ENCODE results near the gene SCLY. TPM values are rescaled to one million over a fixed set of nuclear protein-coding genes. Genes with fewer than 3 reads are reported as not detected.
"Not testable (repeated sequence)": the region's sequence is repeated elsewhere in the genome, so short reads cannot be mapped to it uniquely, and the experiment has no call there.

Gene SCLY
- total and polyA plus RNA-seq, 10 donors = 5.8 to 22.7 (median 14.6) TPM

- Histone ChIP-seq H3K4me1 (peaks cover 0 to 13% (median 0%) of the 10 kb centered on the region in 6 donors), H3K27me3 (replicated peaks in 1 of 7) (no peaks in the 10 kb centered on the region), H3K4me3 (no peak overlapping the region), H3K9me3 (no peaks in the 10 kb centered on the region), H3K27ac (no peak overlapping the region), H3K36me3 (peaks cover 2 to 100% (median 59%) of the 10 kb centered on the region in 6 donors)
- intact Hi-C loops (cut with DNase I; ENCODE audit: low total_unique reads) = no loop called here
- WGBS, 5 donors = 93 to 100% (median 98%) methylated on average over 4 of the region's 4 CpGs
- DNase-seq = no peak
- TF ChIP-seq, protein P1, sequence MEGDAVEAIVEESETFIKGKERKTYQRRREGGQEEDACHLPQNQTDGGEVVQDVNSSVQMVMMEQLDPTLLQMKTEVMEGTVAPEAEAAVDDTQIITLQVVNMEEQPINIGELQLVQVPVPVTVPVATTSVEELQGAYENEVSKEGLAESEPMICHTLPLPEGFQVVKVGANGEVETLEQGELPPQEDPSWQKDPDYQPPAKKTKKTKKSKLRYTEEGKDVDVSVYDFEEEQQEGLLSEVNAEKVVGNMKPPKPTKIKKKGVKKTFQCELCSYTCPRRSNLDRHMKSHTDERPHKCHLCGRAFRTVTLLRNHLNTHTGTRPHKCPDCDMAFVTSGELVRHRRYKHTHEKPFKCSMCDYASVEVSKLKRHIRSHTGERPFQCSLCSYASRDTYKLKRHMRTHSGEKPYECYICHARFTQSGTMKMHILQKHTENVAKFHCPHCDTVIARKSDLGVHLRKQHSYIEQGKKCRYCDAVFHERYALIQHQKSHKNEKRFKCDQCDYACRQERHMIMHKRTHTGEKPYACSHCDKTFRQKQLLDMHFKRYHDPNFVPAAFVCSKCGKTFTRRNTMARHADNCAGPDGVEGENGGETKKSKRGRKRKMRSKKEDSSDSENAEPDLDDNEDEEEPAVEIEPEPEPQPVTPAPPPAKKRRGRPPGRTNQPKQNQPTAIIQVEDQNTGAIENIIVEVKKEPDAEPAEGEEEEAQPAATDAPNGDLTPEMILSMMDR (IDR thresholded peaks at IDR 0.05 in 8 of 11, conservative IDR thresholded peaks at IDR 0.05 in 3 of 11) = no peak
- TF ChIP-seq POLR2AphosphoS5 (IDR thresholded peaks at IDR 0.05) (no peak), POLR2A (IDR thresholded peaks at IDR 0.05) (no peak)
Observed at GRCh38 chr2:238031751-238032150, 29.1 kb upstream of the SCLY start.

DNA sequence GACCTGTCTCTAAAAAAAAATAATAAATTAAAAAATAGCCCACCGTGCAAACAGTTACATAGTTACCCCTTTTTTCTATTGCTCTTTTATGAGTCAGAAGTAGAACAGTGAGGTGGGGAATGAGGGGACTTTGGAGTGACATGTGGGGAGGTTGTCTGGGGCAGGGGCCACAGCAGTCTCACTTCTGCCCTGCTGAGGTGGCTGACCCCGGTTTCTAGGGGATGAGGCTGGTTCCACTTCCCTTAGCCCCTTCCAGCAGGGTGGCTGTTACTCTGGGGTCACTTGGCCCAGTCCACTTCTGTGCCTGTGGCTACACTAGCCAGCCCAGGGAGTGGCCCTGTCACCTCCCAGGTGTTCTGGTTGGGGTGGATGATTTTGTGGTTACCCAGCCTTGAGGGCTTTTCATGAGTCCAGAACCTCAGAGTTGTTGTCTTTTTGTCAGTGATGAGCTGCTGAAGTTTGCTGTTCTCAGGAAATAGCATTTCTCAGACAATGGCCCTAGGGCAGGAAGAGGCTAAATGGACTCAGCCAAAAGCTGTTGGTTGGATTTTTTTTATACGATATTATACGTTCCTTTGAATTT lies 28.0 kb upstream of the SCLY start:
- intact Hi-C loops (cut with DNase I; ENCODE audit: low total_unique reads) = no loop called here
- Histone ChIP-seq H3K27me3 (replicated peaks in 1 of 7) (no peaks in the 10 kb centered on the region), H3K9me3 (no peaks in the 10 kb centered on the region), H3K4me3 (no peak overlapping the region), H3K4me1 (peaks cover 0 to 2% (median 0%) of the 10 kb centered on the region in 6 donors), H3K36me3 (peaks cover 4 to 100% (median 60%) of the 10 kb centered on the region in 6 donors), H3K27ac (no peak overlapping the region)
- 52 to 72% (median 61%) methylated on average over 4 of the region's 4 CpGs for WGBS, 5 donors
- DNase-seq = no peak
- TF ChIP-seq, protein P1 (IDR thresholded peaks at IDR 0.05 in 8 of 11, conservative IDR thresholded peaks at IDR 0.05 in 3 of 11) = no peak
- TF ChIP-seq POLR2AphosphoS5 (IDR thresholded peaks at IDR 0.05) = no peak
- TF ChIP-seq POLR2A (IDR thresholded peaks at IDR 0.05) = no peak

- DNase-seq; intact Hi-C loops (cut with DNase I; ENCODE audit: low total_unique reads); H3K27me3 ChIP-seq (replicated peaks in 1 of 7); H3K27ac ChIP-seq; H3K9me3 ChIP-seq; H3K4me3 ChIP-seq; H3K4me1 ChIP-seq: not testable (repeated sequence)
- WGBS, 5 donors = 97 to 98% (median 98%) methylated on average over 9 of the region's 9 CpGs
- peaks cover 5 to 100% (median 70%) of the 10 kb centered on the region in 6 donors for H3K36me3 ChIP-seq
Observed at GRCh38 chr2:238033991-238034390, 26.8 kb upstream of the SCLY start.

DNA sequence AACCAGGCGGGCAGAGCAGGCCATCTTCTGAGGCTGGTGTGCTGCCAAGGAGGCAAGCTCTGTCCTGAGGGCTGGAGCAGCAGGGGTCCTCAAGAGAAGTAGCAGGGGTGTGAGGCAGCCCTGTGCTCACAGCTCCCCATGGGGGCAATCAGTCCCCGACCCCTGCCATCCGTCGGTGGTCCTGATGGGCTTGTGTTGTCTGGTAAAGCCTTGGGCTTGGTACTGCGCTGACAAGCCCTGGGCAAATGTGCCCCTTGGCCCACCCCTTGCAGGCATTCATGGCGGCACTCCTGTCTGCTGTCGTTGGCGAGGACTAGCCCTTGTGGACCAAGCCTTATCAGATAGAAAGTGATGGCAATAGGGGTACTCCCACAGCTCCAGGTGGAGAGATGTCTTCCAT lies 22.6 kb upstream of the SCLY start:
- H3K27ac ChIP-seq = no peak overlapping the region
- H3K36me3 ChIP-seq = peaks cover 3 to 100% (median 66%) of the 10 kb centered on the region in 6 donors
- intact Hi-C loops (cut with DNase I; ENCODE audit: low total_unique reads) = no loop called here
- no peak overlapping the region for H3K4me3 ChIP-seq
- 97 to 99% (median 98%) methylated on average over 8 of the region's 8 CpGs for WGBS, 5 donors
- no peak for TF ChIP-seq POLR2A (IDR thresholded peaks at IDR 0.05)
- peak in 1 of 3 donors; percentile 24 for TF ChIP-seq POLR2AphosphoS5 (IDR thresholded peaks at IDR 0.05)
- H3K9me3 ChIP-seq = no peaks in the 10 kb centered on the region
- H3K4me1 ChIP-seq = peaks cover 0 to 12% (median 0%) of the 10 kb centered on the region in 6 donors
- DNase-seq = no peak
- no peaks in the 10 kb centered on the region for H3K27me3 ChIP-seq (replicated peaks in 1 of 7)

GRCh38 chr2:238039151-238039550 lies 21.6 kb upstream of the SCLY start:
- peaks cover 0 to 13% (median 0%) of the 10 kb centered on the region in 6 donors for H3K4me1 ChIP-seq
- TF ChIP-seq POLR2A (IDR thresholded peaks at IDR 0.05) (no peak), POLR2AphosphoS5 (IDR thresholded peaks at IDR 0.05) (no peak)
- TF ChIP-seq, protein P1 (IDR thresholded peaks at IDR 0.05 in 8 of 11, conservative IDR thresholded peaks at IDR 0.05 in 3 of 11) = no peak
- H3K4me3 ChIP-seq = no peak overlapping the region
- H3K36me3 ChIP-seq = peaks cover 3 to 100% (median 71%) of the 10 kb centered on the region in 6 donors
- H3K9me3 ChIP-seq = no peaks in the 10 kb centered on the region
- 90 to 98% (median 91%) methylated on average over 6 of the region's 6 CpGs for WGBS, 5 donors
- intact Hi-C loops (cut with DNase I; ENCODE audit: low total_unique reads) = no loop called here
- no peaks in the 10 kb centered on the region for H3K27me3 ChIP-seq (replicated peaks in 1 of 7)
- no peak overlapping the region for H3K27ac ChIP-seq
- DNase-seq = no peak

All from spleen (tissue), 11 donors.